H1 (cell line): ENCODE measurements around the gene ILF2. TPM values are rescaled to one million over a fixed set of nuclear protein-coding genes. Genes with fewer than 3 reads are reported as not detected.

ENCODE experiments used
- CTCF ChIA-PET: fragments of 300-600 bp; sonication (Branson Sonifier 250); formaldehyde crosslinking; loops from one replicate; lab custom pipeline; 2021; ENCODE audit not compliant: partially characterized antibody; lab: Charles Lee
- POLR2A ChIA-PET: fragments of 300-600 bp; sonication (Branson Sonifier 250); formaldehyde crosslinking; loops from one replicate; lab custom pipeline; 2021; ENCODE audit warnings: inconsistent platforms; ENCODE audit not compliant: partially characterized antibody; lab: Charles Lee
- DNase-seq, 2 experiments: peaks; one replicate each; pipeline versions ENCODE4 v3.0.0 to v3.0.0-alpha.2; 2010 to 2022; ENCODE audit warnings: low spot score in 2 of 2, low read depth in 1 of 2, mixed read lengths in 1 of 2
- FAIRE-seq: peaks from 2 replicates; lab custom pipeline; 2011; peaks lifted over from hg19 to GRCh38; lab: Jason Lieb, UNC
- H2AFZ ChIP-seq: 2 replicates; pipeline ENCODE4 v1.8.1; 2012; ENCODE audit warnings: low read length, inconsistent platforms
- H2AK5ac ChIP-seq: 2 replicates; pipeline ENCODE4 v1.6.1; 2013; ENCODE audit warnings: low read depth, low read length
- H2BK120ac ChIP-seq: replicated peaks from 2 replicates; pipeline ENCODE3; 2013; ENCODE audit warnings: low read depth, low read length, inconsistent platforms
- H2BK12ac ChIP-seq: 2 replicates; pipeline ENCODE4 v1.6.1; 2013; ENCODE audit warnings: low read depth, low read length
- H2BK15ac ChIP-seq: 2 replicates; pipeline ENCODE4 v1.6.1; 2013; ENCODE audit warnings: low read length
- H2BK20ac ChIP-seq: 2 replicates; pipeline ENCODE4 v1.6.1; 2013; ENCODE audit warnings: low read length
- H2BK5ac ChIP-seq: 2 replicates; pipeline ENCODE4 v1.6.1; 2013; ENCODE audit warnings: low read depth, low read length
- H3K14ac ChIP-seq: 2 replicates; pipeline ENCODE4 v1.6.1; 2013; ENCODE audit warnings: inconsistent platforms; ENCODE audit not compliant: insufficient read length
- H3K18ac ChIP-seq: 2 replicates; pipeline ENCODE4 v1.6.1; 2013; ENCODE audit warnings: low read length; ENCODE audit errors: extremely low read depth
- H3K23ac ChIP-seq: 2 replicates; pipeline ENCODE4 v1.6.1; 2013; ENCODE audit warnings: inconsistent platforms; ENCODE audit not compliant: insufficient read length
- H3K23me2 ChIP-seq: 2 replicates; pipeline ENCODE4 v1.6.1; 2013; ENCODE audit warnings: low read depth, low read length
- H3K27ac ChIP-seq: 2 replicates; pipeline ENCODE4 v1.6.1; 2011; ENCODE audit warnings: low read depth, low read length, inconsistent platforms
- H3K27me3 ChIP-seq, 4 experiments: replicated peaks in 1 of 4; 1 replicate in 1 of 4; 2 replicates in 3 of 4; pipeline versions ENCODE4 v1.6.1 to v1.8.1; 2011 to 2013; ENCODE audit warnings: low read length in 3 of 4, mild to moderate bottlenecking in 3 of 4, inconsistent platforms in 2 of 4, mixed read lengths in 2 of 4, moderate library complexity in 1 of 4; ENCODE audit not compliant: control insufficient read depth in 3 of 4, insufficient read depth in 3 of 4; ENCODE audit errors: extremely low read depth in 1 of 4
- H3K36me3 ChIP-seq, 4 experiments: 2 replicates each; pipeline versions ENCODE4 v1.6.1 to v1.8.1; 2011 to 2013; ENCODE audit warnings: mild to moderate bottlenecking in 4 of 4, low read length in 3 of 4, moderate library complexity in 2 of 4, control low read depth in 1 of 4, inconsistent platforms in 1 of 4; ENCODE audit not compliant: insufficient read depth in 4 of 4, control insufficient read depth in 2 of 4
- H3K4ac ChIP-seq: replicated peaks from 2 replicates; pipeline ENCODE3; 2013; ENCODE audit warnings: low read length, low read depth, mixed read lengths, inconsistent platforms; ENCODE audit not compliant: insufficient read length
- H3K4me1 ChIP-seq, 4 experiments: replicated peaks in 1 of 4; 1 replicate in 1 of 4; 2 replicates in 3 of 4; pipeline versions ENCODE4 v1.6.1 to v1.8.1; 2011 to 2013; ENCODE audit warnings: low read length in 3 of 4, inconsistent platforms in 2 of 4, mixed read lengths in 1 of 4; ENCODE audit not compliant: insufficient read depth in 4 of 4, control insufficient read depth in 3 of 4
- H3K4me2 ChIP-seq, 2 experiments: 2 replicates each; pipeline versions ENCODE4 v1.6.1 to v1.8.1; 2011 to 2013; ENCODE audit warnings: low read depth in 2 of 2, low read length in 2 of 2, control low read depth in 1 of 2, inconsistent platforms in 1 of 2, mild to moderate bottlenecking in 1 of 2; ENCODE audit not compliant: insufficient read depth in 1 of 2
- H3K4me3 ChIP-seq, 4 experiments: fragments of 200-600, 300-600 bp in 1 of 4; sonication (generic), shearing (Covaris generic), sonication (Bioruptor Twin) in 1 of 4; 2 replicates each; pipeline versions ENCODE4 v1.5.1 to v1.8.1; 2011 to 2016; ENCODE audit warnings: low read length in 4 of 4, low read depth in 3 of 4, control low read depth in 2 of 4, inconsistent platforms in 2 of 4, mild to moderate bottlenecking in 2 of 4, mixed read lengths in 1 of 4, moderate library complexity in 1 of 4; ENCODE audit not compliant: insufficient read depth in 2 of 4; ENCODE audit errors: extremely low read depth in 1 of 4
- H3K56ac ChIP-seq: replicated peaks from 2 replicates; pipeline ENCODE3; 2013; ENCODE audit warnings: low read depth, mild to moderate bottlenecking, mixed read lengths, low read length, inconsistent platforms; ENCODE audit not compliant: insufficient read length
- H3K79me1 ChIP-seq: 2 replicates; pipeline ENCODE4 v1.6.1; 2013; ENCODE audit warnings: low read depth, low read length, control low read depth
- H3K79me2 ChIP-seq, 2 experiments: 2 replicates each; pipeline versions ENCODE4 v1.6.1 to v1.8.1; 2012 to 2013; ENCODE audit warnings: low read length in 2 of 2, mild to moderate bottlenecking in 2 of 2, inconsistent platforms in 1 of 2; ENCODE audit not compliant: insufficient read depth in 2 of 2, control insufficient read depth in 1 of 2
- H3K9ac ChIP-seq, 4 experiments: replicated peaks in 1 of 4; 1 replicate in 1 of 4; 2 replicates in 3 of 4; pipeline versions ENCODE4 v1.6.1 to v1.8.1; 2011 to 2013; ENCODE audit warnings: low read depth in 3 of 4, low read length in 3 of 4, control low read depth in 2 of 4, mild to moderate bottlenecking in 2 of 4, moderate library complexity in 2 of 4, inconsistent platforms in 1 of 4; ENCODE audit errors: extremely low read depth in 1 of 4
- H3K9me3 ChIP-seq, 2 experiments: 2 replicates each; pipeline versions ENCODE4 v1.6.1 to v1.8.1; 2012 to 2013; ENCODE audit warnings: mild to moderate bottlenecking in 2 of 2, moderate library complexity in 2 of 2, control low read depth in 1 of 2, inconsistent platforms in 1 of 2, low read depth in 1 of 2, low read length in 1 of 2, mixed read lengths in 1 of 2; ENCODE audit not compliant: insufficient read depth in 2 of 2
- H4K20me1 ChIP-seq, 2 experiments: replicated peaks in 1 of 2; 2 replicates each; pipeline versions ENCODE3 to v1.8.1; 2011 to 2013; ENCODE audit warnings: inconsistent platforms in 2 of 2, low read length in 2 of 2, mild to moderate bottlenecking in 1 of 2; ENCODE audit not compliant: insufficient read depth in 2 of 2, control insufficient read depth in 1 of 2
- H4K5ac ChIP-seq: 2 replicates; pipeline ENCODE4 v1.6.1; 2013; ENCODE audit warnings: low read length, low read depth, mixed read lengths, inconsistent platforms; ENCODE audit not compliant: insufficient read length
- H4K8ac ChIP-seq: 2 replicates; pipeline ENCODE4 v1.8.0; 2013; ENCODE audit warnings: mild to moderate bottlenecking, moderate library complexity, low read length, inconsistent platforms; ENCODE audit not compliant: insufficient read depth; ENCODE audit errors: extremely low read depth
- H4K91ac ChIP-seq: replicated peaks from 2 replicates; pipeline ENCODE3; 2013; ENCODE audit warnings: low read length, mixed read lengths, inconsistent platforms; ENCODE audit not compliant: insufficient read length
- CHD2 ChIP-seq: IDR thresholded peaks from 2 replicates; pipeline ENCODE4 v1.6.1; 2012; ENCODE audit warnings: low read length, improper control_type of control experiment
- EGR1 ChIP-seq: IDR thresholded peaks from 2 replicates; pipeline ENCODE4 v1.6.1; 2011; ENCODE audit warnings: low read depth, low read length, borderline replicate concordance
- SIN3A ChIP-seq, 2 experiments: IDR thresholded peaks in 1 of 2; conservative IDR thresholded peaks in 1 of 2; 2 replicates each; pipeline ENCODE4 v1.6.1; 2011 to 2012; ENCODE audit warnings: low read length in 2 of 2, improper control_type of control experiment in 1 of 2, low read depth in 1 of 2, mild to moderate bottlenecking in 1 of 2
- SP1 ChIP-seq: IDR thresholded peaks from 2 replicates; pipeline ENCODE4 v1.6.1; 2011; ENCODE audit warnings: low read depth, low read length
- WGBS, 2 experiments: shearing (Covaris generic) in 1 of 2; methylation state at CpG; one replicate each; pipeline versions ENCODE4 v1.1.6 to v1.1.7; 2013 to 2015; ENCODE audit warnings: low lambda C conversion rate in 2 of 2, mixed read lengths in 2 of 2, inconsistent platforms in 1 of 2, low coverage in 1 of 2, missing lambda C conversion rate in 1 of 2; ENCODE audit not compliant: insufficient replicate concordance in 2 of 2, insufficient coverage in 1 of 2, insufficient read length in 1 of 2; ENCODE audit errors: extremely low coverage in 1 of 2, missing lambda C conversion rate in 1 of 2; 5-methylcytosine and 5-hydroxymethylcytosine counted together
- polyA plus RNA-seq, 7 experiments: library from polyadenylated mRNA; depleted of rRNA in 3 of 7; stranded (reverse) in 5 of 7; unstranded in 2 of 7; fragments of >200 nt in 5 of 7; fragments of 200-250 nt in 2 of 7; gene quantifications; 1 replicate in 5 of 7; 2 replicates in 1 of 7; 4 replicates in 1 of 7; pipeline versions ENCODE4 v1.2.1 to v1.2.3, GENCODE V29; 2011 to 2013; ENCODE audit warnings: missing spikeins in 2 of 7, mixed read lengths in 2 of 7
- total RNA-seq: library from RNA; stranded (reverse); fragmentation: NEBNext Ultra II Directional; extraction: Animal tissue kit (Norgen Biotek cat#: 25700); gene quantifications from 2 replicates; pipeline ENCODE4 v1.2.1, GENCODE V29; 2021

ILF2 gene
- total and polyA plus RNA-seq, 2 of the 8 experiments (the other 6 are each of a cell fraction or from before 2014, with no cell fraction given), result 389 to 474 TPM

DNA sequence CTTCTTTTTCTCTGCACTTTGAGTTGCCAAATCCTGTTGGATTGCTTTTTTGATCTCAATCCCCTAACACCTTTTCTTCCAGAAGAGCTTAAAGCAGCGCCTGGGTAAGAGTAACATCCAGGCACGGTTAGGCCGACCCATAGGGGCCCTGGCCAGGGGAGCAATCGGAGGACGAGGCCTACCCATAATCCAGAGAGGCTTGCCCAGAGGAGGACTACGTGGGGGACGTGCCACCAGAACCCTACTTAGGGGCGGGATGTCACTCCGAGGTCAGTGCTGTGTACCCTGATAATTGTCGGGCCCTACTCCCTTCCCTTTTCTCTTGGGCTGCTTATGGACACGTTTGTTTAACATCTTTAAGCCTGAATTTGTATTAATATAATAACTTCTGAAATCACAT lies 28.6 kb downstream of the ILF2 start:
- no peaks in the 10 kb centered on the region for H3K79me1 ChIP-seq
- no peak overlapping the region for H3K27ac ChIP-seq
- POLR2A ChIA-PET, result interaction anchor here (1.6 to 16.2 kb wide), 5 partner anchors 9 to 133 kb away, joined by 6 to 343 read pairs (median 20); partner anchors contain the start of genes ILF2, S100A1, S100A13 and SLC27A3
- peaks cover 6 to 7% of the 10 kb centered on the region in 2 experiments for H4K20me1 ChIP-seq
- peaks cover 0 to 19% of the 10 kb centered on the region in 2 experiments; a peak in 2 of 4 replicates for H3K79me2 ChIP-seq
- H3K4me1 ChIP-seq, result no peaks in the 10 kb centered on the region
- no peak overlapping the region for H4K5ac ChIP-seq
- H2BK120ac ChIP-seq, result no peak overlapping the region
- H3K9ac ChIP-seq, result no peak overlapping the region; a peak in 1 of 7 replicates
- H3K14ac ChIP-seq, result no peak overlapping the region
- FAIRE-seq (no peak), DNase-seq (no peak)
- no peak overlapping the region for H4K91ac ChIP-seq
- no peak overlapping the region for H2BK5ac ChIP-seq
- no peak overlapping the region for H2BK15ac ChIP-seq
- no peak overlapping the region for H3K4ac ChIP-seq
- peaks cover 54 to 89% (median 80%) of the 10 kb centered on the region in 4 experiments for H3K36me3 ChIP-seq
- H3K4me3 ChIP-seq, result no peak overlapping the region
- 92% methylated on average over 11 of the region's 11 CpGs; no CpG with 5 or more reads in 1 of the 2 experiments for WGBS, 2 experiments
- H2AFZ ChIP-seq, result no peak overlapping the region
- H3K4me2 ChIP-seq, result no peak overlapping the region
- no peaks in the 10 kb centered on the region for H3K23me2 ChIP-seq
- no peak overlapping the region for H3K18ac ChIP-seq
- H4K8ac ChIP-seq, result no peak overlapping the region
- H3K56ac ChIP-seq, result no peak overlapping the region
- no peak overlapping the region for H2BK12ac ChIP-seq
- no peaks in the 10 kb centered on the region for H3K27me3 ChIP-seq
- H2BK20ac ChIP-seq, result no peak overlapping the region
- H2AK5ac ChIP-seq, result no peak overlapping the region
- no peak overlapping the region for H3K23ac ChIP-seq
- H3K9me3 ChIP-seq, result no peaks in the 10 kb centered on the region
- CTCF ChIA-PET, result interaction anchor here (0.6 to 1.2 kb wide), 3 partner anchors 25 to 322 kb away, joined by 3 to 5 read pairs (median 3); partner anchors contain the start of gene S100A14
- TF ChIP-seq EGR1, result no peak
- no peak for TF ChIP-seq SIN3A (conservative IDR thresholded peaks at IDR 0.05 in 1 of 2, IDR thresholded peaks at IDR 0.05 in 1 of 2; ENCODE audit: low read depth in 1 of 2, low read length in 2 of 2)
- TF ChIP-seq SP1, result no peak
- TF ChIP-seq CHD2, result no peak
